GM12878 (cell line): ENCODE results near the gene GNLY. TPM values are rescaled to one million over a fixed set of nuclear protein-coding genes. Genes with fewer than 3 reads are reported as not detected.

Experiments used
- ATAC-seq: fragments of 200-7000 bp; cut with Tn5 transposase; 3 replicates; pipeline ENCODE4 v1.9.1; 2020; ENCODE audit warnings: mild to moderate bottlenecking, moderate library complexity
- BruUV-seq: library from RNA; stranded (reverse); fragments of 400-500 nt; replicated peaks from 2 replicates; lab custom pipeline; 2021; lab: Mats Ljungman, UMichigan
- CTCF ChIA-PET: fragments of 300-600 bp; sonication (Branson Sonifier 250); formaldehyde crosslinking; extraction: SDS; loops from one replicate; lab custom pipeline; 2021; ENCODE audit warnings: inconsistent platforms; lab: Yijun Ruan, JAX
- POLR2A ChIA-PET: fragments of 350-600 bp; formaldehyde crosslinking; extraction: SDS; loops from one replicate; lab custom pipeline; 2021; ENCODE audit warnings: inconsistent platforms; lab: Charles Lee
- RAD21 ChIA-PET: fragments of 300-600 bp; sonication (Branson Sonifier 250); formaldehyde crosslinking; loops from one replicate; lab custom pipeline; 2023; ENCODE audit warnings: antibody characterized with exemption; ENCODE audit not compliant: unreplicated experiment; lab: Charles Lee
- SMC1A ChIA-PET: fragments of 300-600 bp; sonication (Branson Sonifier 250); formaldehyde crosslinking; loops from one replicate; lab custom pipeline; 2023; ENCODE audit not compliant: unreplicated experiment, uncharacterized antibody; lab: Charles Lee
- DNase-seq: peaks from one replicate; pipeline ENCODE4 v3.0.0-alpha.2; 2011; ENCODE audit warnings: low read depth, low spot score
- FAIRE-seq: peaks from 3 replicates; lab custom pipeline; 2011; peaks lifted over from hg19 to GRCh38; lab: Jason Lieb, UNC
- H2AFZ ChIP-seq: 2 replicates; pipeline ENCODE4 v1.6.0; 2011; ENCODE audit warnings: low read depth, low read length, control low read depth; ENCODE audit not compliant: control insufficient read depth
- H3K27ac ChIP-seq: 2 replicates; pipeline ENCODE4 v1.5.1; 2011; ENCODE audit warnings: control low read depth; ENCODE audit not compliant: control insufficient read depth, insufficient read depth
- H3K27me3 ChIP-seq, 2 experiments: replicated peaks in 1 of 2; 2 replicates each; pipeline versions ENCODE4 v1.6.0 to v1.6.1; 2011; ENCODE audit warnings: low read length in 1 of 2; ENCODE audit not compliant: control insufficient read depth in 2 of 2, insufficient read depth in 2 of 2
- H3K36me3 ChIP-seq, 2 experiments: 2 replicates each; pipeline ENCODE4 v1.5.1; 2011; ENCODE audit warnings: low read length in 1 of 2; ENCODE audit not compliant: control insufficient read depth in 2 of 2, insufficient read depth in 2 of 2
- H3K4me1 ChIP-seq: 2 replicates; pipeline ENCODE4 v1.6.1; 2011; ENCODE audit warnings: mild to moderate bottlenecking, low read length, moderate library complexity, mixed read lengths; ENCODE audit not compliant: control insufficient read depth, insufficient read depth
- H3K4me2 ChIP-seq: 2 replicates; pipeline ENCODE4 v1.6.0; 2011; ENCODE audit warnings: control low read depth; ENCODE audit not compliant: control insufficient read depth, insufficient read depth
- H3K4me3 ChIP-seq: fragments of 200-600 bp; sonication (generic); 2 replicates; pipeline ENCODE4 v1.5.1; 2016
- H3K79me2 ChIP-seq: 2 replicates; pipeline ENCODE4 v1.6.0; 2011; ENCODE audit warnings: low read length; ENCODE audit not compliant: control insufficient read depth, insufficient read depth
- H3K9ac ChIP-seq: 2 replicates; pipeline ENCODE4 v1.8.0; 2011; ENCODE audit warnings: low read length, control low read depth, mixed read lengths; ENCODE audit not compliant: control insufficient read depth, insufficient read depth
- H3K9me3 ChIP-seq: replicated peaks from 3 replicates; pipeline ENCODE4 v1.5.1; 2011; ENCODE audit warnings: mild to moderate bottlenecking, low read length; ENCODE audit not compliant: control insufficient read depth, insufficient read depth
- H4K20me1 ChIP-seq: 2 replicates; pipeline ENCODE4 v1.6.0; 2011; ENCODE audit not compliant: control insufficient read depth, insufficient read depth
- ASH2L ChIP-seq: fragments of 300-600, 200-600 bp; sonication (generic); IDR thresholded peaks from 2 replicates; pipeline ENCODE4 v1.6.1; 2017; ENCODE audit warnings: low read depth, mild to moderate bottlenecking, borderline replicate concordance
- GATAD2B ChIP-seq: fragments of 450-650 bp; conservative IDR thresholded peaks from 2 replicates; pipeline ENCODE4 v1.6.1; 2017; ENCODE audit warnings: low read depth, mild to moderate bottlenecking, moderate library complexity
- JUND ChIP-seq: IDR thresholded peaks from 2 replicates; pipeline ENCODE4 v1.6.1; 2012; ENCODE audit warnings: low read depth, mild to moderate bottlenecking, low read length, improper control_type of control experiment, moderate library complexity
- NFIC ChIP-seq: IDR thresholded peaks from 2 replicates; pipeline ENCODE4 v1.6.1; 2012; ENCODE audit warnings: low read depth, mild to moderate bottlenecking, inconsistent platforms, low read length, moderate library complexity
- WGBS: methylation state at CpG from one replicate; pipeline ENCODE4 v1.1.6; 2016; ENCODE audit warnings: low lambda C conversion rate; ENCODE audit not compliant: insufficient replicate concordance, insufficient coverage; ENCODE audit errors: missing lambda C conversion rate; 5-methylcytosine and 5-hydroxymethylcytosine counted together
- in situ Hi-C: fragments of 300-500 bp; cut with MboI; formaldehyde crosslinking; loops from 9 replicates; pipeline ENCODE4 v1.14.3; 2018; ENCODE audit warnings: mixed read lengths
- intact Hi-C: fragments of 100-400 bp; cut with micrococcal nuclease; formaldehyde crosslinking; loops from one replicate; pipeline ENCODE4 v1.14.2; 2022; ENCODE audit not compliant: unreplicated experiment
- polyA plus RNA-seq, 11 experiments: library from polyadenylated mRNA; depleted of rRNA in 4 of 11; unstranded in 6 of 11; stranded (reverse) in 5 of 11; fragments of >200 nt; fragmentation: Nextera tagmentation in 4 of 11; fragmentation: Illumina TruSeq in 1 of 11; extraction: Ambion mirVana in 4 of 11; extraction: Trizol in 1 of 11; gene quantifications; 1 replicate in 1 of 11; 2 replicates in 10 of 11; pipeline versions ENCODE4 v1.2.1 to v1.2.3, GENCODE V29; 2011 to 2016; ENCODE audit warnings: inconsistent platforms in 2 of 11, missing spikeins in 2 of 11, low read depth in 1 of 11
- total RNA-seq, 4 experiments: library from RNA; depleted of rRNA in 3 of 4; stranded (reverse); fragments of >200 nt in 3 of 4; fragmentation: Illumina TruSeq in 1 of 4; extraction: Trizol in 1 of 4; gene quantifications; 2 replicates each; pipeline versions ENCODE4 v1.2.1 to v1.2.3, GENCODE V29; 2013 to 2021
- TF ChIP-seq, protein P1 (sequence below): IDR thresholded peaks from 2 replicates; pipeline ENCODE4 v1.6.1; 2011; ENCODE audit warnings: mild to moderate bottlenecking, low read depth, low read length, moderate library complexity; ENCODE audit not compliant: insufficient replicate concordance

GNLY gene
- total and polyA plus RNA-seq, 10 of the 15 experiments (the other 5 are each of a cell fraction or from before 2014, with no cell fraction given): 0.18 to 0.42 TPM; not detected in 8

DNA sequence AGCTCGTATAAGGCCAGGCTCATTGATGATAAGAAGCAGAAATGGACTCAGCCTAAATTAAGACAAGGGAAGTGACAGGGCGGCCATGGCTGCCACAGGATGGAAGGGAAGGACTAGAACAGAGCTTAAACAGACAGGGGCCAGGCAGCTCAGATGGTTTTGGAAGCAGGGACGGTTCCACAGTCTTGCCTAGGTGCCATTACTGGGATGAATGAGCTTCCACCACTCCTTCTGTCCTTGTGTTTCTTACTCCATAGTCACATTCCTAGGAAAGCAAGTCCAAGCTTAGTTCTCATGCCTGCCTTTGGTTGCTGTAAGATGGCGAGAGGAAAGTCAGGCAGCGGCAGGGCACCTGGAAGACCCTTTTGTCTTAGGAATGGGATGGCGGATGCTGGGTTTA lies 11.9 kb downstream of the GNLY start (continued):
- TF ChIP-seq ASH2L (no peak), JUND (no peak)
- TF ChIP-seq, protein P1, sequence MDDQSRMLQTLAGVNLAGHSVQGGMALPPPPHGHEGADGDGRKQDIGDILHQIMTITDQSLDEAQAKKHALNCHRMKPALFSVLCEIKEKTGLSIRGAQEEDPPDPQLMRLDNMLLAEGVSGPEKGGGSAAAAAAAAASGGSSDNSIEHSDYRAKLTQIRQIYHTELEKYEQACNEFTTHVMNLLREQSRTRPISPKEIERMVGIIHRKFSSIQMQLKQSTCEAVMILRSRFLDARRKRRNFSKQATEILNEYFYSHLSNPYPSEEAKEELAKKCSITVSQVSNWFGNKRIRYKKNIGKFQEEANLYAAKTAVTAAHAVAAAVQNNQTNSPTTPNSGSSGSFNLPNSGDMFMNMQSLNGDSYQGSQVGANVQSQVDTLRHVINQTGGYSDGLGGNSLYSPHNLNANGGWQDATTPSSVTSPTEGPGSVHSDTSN: no peak

DNA sequence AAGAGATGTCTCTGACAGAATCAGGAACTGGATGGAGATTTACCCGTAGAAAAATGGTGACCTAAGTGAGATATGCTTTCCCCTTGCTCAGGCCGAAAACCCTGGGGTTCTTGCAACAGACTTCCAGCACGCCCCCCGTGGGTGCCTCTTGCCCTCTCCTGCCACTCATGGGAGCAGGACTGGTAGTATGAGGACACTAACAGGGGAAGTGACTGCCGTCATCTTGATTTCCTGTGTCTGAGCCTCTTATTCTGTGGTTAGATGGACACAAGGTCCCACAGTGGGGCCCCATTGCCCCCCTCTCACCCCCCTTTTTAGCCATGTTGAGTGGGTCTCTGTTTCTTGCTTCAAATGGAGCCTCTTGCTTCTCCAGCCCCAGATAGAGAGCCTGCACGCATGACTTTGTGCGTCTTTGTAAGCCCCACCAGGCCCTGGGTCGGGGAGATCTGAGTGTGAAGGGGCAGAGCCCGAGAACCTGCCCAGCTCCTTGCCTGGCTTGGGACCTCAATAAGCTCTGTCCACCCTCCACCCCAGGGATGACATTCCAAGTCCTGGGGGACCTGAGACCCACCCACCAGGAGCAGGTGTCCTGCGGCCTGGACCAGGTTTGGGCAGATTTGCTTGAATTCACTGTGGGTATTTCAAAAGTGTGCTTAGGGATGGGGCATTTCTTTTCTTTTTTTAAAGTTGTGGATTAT lies 12.6 kb downstream of the GNLY start:
- no peak for ATAC-seq
- in situ Hi-C loops: loop anchor here (5.0 kb wide), 1 partner anchor 69 kb away; no protein-coding TSS in a partner anchor
- SMC1A ChIA-PET: interaction anchor here (0.9 to 9.8 kb wide), 16 partner anchors 9 to 287 kb away, joined by 3 to 75 read pairs (median 6); partner anchors contain the start of gene GNLY

More for the DNA sequence above, 12.6 kb downstream of the GNLY start:
- H3K4me2 ChIP-seq: no peak overlapping the region
- H3K27me3 ChIP-seq: no peaks in the 10 kb centered on the region
- H3K9ac ChIP-seq: no peak overlapping the region
- no peaks in the 10 kb centered on the region for H3K79me2 ChIP-seq
- H2AFZ ChIP-seq: peak overlapping the region; percentile 15; the same call in 1 of the 2 replicates
- FAIRE-seq (no peak), DNase-seq (no peak)
- no peak overlapping the region for H3K27ac ChIP-seq
- RAD21 ChIA-PET: interaction anchor here (0.7 to 6.5 kb wide), 12 partner anchors 12 to 121 kb away, joined by 3 to 94 read pairs (median 6); partner anchors contain the start of gene GNLY
- 61% methylated on average over 10 of the region's 10 CpGs for WGBS
- CTCF ChIA-PET: interaction anchor here (0.9 to 10.2 kb wide), 33 partner anchors 9 to 372 kb away, joined by 3 to 194 read pairs (median 8); partner anchors contain the start of genes GNLY, SFTPB and SH2D6
- intact Hi-C loops: loop anchor here (1.0 to 5.0 kb wide), 3 partner anchors 27 to 284 kb away; no protein-coding TSS in a partner anchor
- POLR2A ChIA-PET: interaction anchor here (0.9 kb wide), 1 partner anchor 13 kb away, joined by 3 read pairs; no protein-coding TSS in a partner anchor
- no TSS peak for BruUV-seq
- TF ChIP-seq GATAD2B: 0 out of 2 replicates have a peak, but pooled peaks have one; percentile 21
- no peak for TF ChIP-seq NFIC
- no peaks in the 10 kb centered on the region for H3K9me3 ChIP-seq
- no peaks in the 10 kb centered on the region for H4K20me1 ChIP-seq
- H3K4me1 ChIP-seq: peaks cover 21% of the 10 kb centered on the region
- H3K4me3 ChIP-seq: no peak overlapping the region
- no peaks in the 10 kb centered on the region for H3K36me3 ChIP-seq
